Gastroesophageal sphincter (tissue), 4 donors: ENCODE results near the gene PTGDS. TPM values are rescaled to one million over a fixed set of nuclear protein-coding genes. Genes with fewer than 3 reads are reported as not detected.

Experiments used
- ATAC-seq: fragments of 150-250 bp; one replicate; pipeline ENCODE4 v1.9.1; 2016; ENCODE audit warnings: mild to moderate bottlenecking, moderate library complexity
- H3K27ac ChIP-seq, 4 donors: fragments of 200-600 bp; sonication (generic) in 3 of 4; 1 replicate in 3 of 4; 2 replicates in 1 of 4; pipeline ENCODE4 v1.5.1; 2016 to 2019
- H3K27me3 ChIP-seq: fragments of 200-600 bp; sonication (generic); one replicate; pipeline ENCODE4 v1.5.1; 2019
- H3K36me3 ChIP-seq, 2 donors: fragments of 200-600 bp; sonication (generic); one replicate each; pipeline ENCODE4 v1.5.1; 2019; ENCODE audit warnings: control low read depth in 1 of 2
- H3K4me1 ChIP-seq, 3 donors: fragments of 200-600 bp; sonication (generic); 1 replicate in 2 of 3; 2 replicates in 1 of 3; pipeline ENCODE4 v1.5.1; 2016 to 2019; ENCODE audit warnings: control low read depth in 2 of 3
- H3K4me3 ChIP-seq, 2 donors: fragments of 200-600 bp; sonication (generic); one replicate each; pipeline ENCODE4 v1.5.1; 2019; ENCODE audit warnings: mild to moderate bottlenecking in 1 of 2, moderate library complexity in 1 of 2
- H3K9me3 ChIP-seq, 3 donors: fragments of 200-600 bp; sonication (generic); one replicate each; pipeline ENCODE4 v1.5.1; 2017 to 2019; ENCODE audit warnings: control low read depth in 2 of 3
- EP300 ChIP-seq: sonication (generic); formaldehyde crosslinking; IDR thresholded peaks from one replicate; pipeline ENCODE4 v1.6.1; 2017; ENCODE audit warnings: antibody characterized with exemption, mild to moderate bottlenecking
- POLR2A ChIP-seq, 2 donors: fragments of 450-650 bp; IDR thresholded peaks; one replicate each; pipeline ENCODE4 v1.6.1; 2017; ENCODE audit warnings: antibody characterized with exemption in 2 of 2, mild to moderate bottlenecking in 2 of 2, moderate library complexity in 1 of 2
- POLR2AphosphoS5 ChIP-seq: sonication (generic); formaldehyde crosslinking; IDR thresholded peaks from one replicate; pipeline ENCODE4 v1.6.1; 2017; ENCODE audit warnings: antibody characterized with exemption
- WGBS, 2 donors: methylation state at CpG; one replicate each; pipeline ENCODE4 v1.1.5; 2018; ENCODE audit warnings: low coverage in 1 of 2; 5-methylcytosine and 5-hydroxymethylcytosine counted together
- total RNA-seq, 4 donors: library from RNA; depleted of rRNA; stranded (reverse); fragments of >200 nt; gene quantifications; one replicate each; pipeline ENCODE4 v1.1.0, GENCODE V29; 2016
- TF ChIP-seq, protein P1 (sequence below), 4 experiments: fragments of 200-600 bp in 2 of 4; fragments of 450-650 bp in 2 of 4; sonication (generic) in 1 of 4; IDR thresholded peaks; one replicate each; pipeline ENCODE4 v1.5.1; 2017 to 2019; ENCODE audit warnings: antibody characterized with exemption in 4 of 4, mild to moderate bottlenecking in 2 of 4, moderate library complexity in 2 of 4

The PTGDS gene
- total RNA-seq, 4 donors from 2014 or later, result 7.4 to 132 (median 29.7) TPM

DNA sequence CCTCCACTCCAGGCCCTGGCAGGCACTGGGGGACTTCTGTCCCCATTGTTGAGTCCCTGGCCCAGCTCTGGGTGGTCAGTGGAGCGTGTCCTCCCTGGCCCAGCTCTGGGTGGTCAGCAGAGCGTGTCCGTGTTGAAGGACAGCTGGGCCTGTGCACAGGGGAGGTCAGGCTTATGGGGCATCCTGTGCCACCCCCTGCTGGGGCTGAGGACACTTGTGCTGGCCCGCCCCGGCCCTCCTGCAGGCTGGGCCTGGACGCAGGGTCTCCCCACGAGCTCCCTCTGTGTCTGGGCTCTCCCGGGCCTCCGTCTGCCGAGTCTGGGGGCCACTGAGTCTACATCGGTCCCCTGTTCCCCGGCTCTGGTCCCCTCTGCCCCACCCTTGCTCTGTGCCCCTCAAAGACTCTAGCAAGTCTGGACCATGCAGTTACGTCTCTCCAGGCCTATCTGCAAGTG is 30.5 kb downstream of the PTGDS start:
- TF ChIP-seq, protein P1, sequence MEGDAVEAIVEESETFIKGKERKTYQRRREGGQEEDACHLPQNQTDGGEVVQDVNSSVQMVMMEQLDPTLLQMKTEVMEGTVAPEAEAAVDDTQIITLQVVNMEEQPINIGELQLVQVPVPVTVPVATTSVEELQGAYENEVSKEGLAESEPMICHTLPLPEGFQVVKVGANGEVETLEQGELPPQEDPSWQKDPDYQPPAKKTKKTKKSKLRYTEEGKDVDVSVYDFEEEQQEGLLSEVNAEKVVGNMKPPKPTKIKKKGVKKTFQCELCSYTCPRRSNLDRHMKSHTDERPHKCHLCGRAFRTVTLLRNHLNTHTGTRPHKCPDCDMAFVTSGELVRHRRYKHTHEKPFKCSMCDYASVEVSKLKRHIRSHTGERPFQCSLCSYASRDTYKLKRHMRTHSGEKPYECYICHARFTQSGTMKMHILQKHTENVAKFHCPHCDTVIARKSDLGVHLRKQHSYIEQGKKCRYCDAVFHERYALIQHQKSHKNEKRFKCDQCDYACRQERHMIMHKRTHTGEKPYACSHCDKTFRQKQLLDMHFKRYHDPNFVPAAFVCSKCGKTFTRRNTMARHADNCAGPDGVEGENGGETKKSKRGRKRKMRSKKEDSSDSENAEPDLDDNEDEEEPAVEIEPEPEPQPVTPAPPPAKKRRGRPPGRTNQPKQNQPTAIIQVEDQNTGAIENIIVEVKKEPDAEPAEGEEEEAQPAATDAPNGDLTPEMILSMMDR (IDR thresholded peaks at IDR 0.05), result no peak
- TF ChIP-seq POLR2A (IDR thresholded peaks at IDR 0.05) (no peak), EP300 (no peak), POLR2AphosphoS5 (no peak)
- H3K9me3 ChIP-seq, result no peaks in the 10 kb centered on the region
- no peaks in the 10 kb centered on the region for H3K27me3 ChIP-seq
- H3K36me3 ChIP-seq, result peaks cover 0 to 55% of the 10 kb centered on the region in 2 donors
- no peak for ATAC-seq
- no peak overlapping the region for H3K4me3 ChIP-seq
- H3K4me1 ChIP-seq, result peaks cover 0 to 19% (median 5%) of the 10 kb centered on the region in 3 donors
- WGBS, 2 donors, result 82 to 100% methylated on average over 1 to 3 of the region's 13 CpGs
- H3K27ac ChIP-seq, result no peak overlapping the region

DNA sequence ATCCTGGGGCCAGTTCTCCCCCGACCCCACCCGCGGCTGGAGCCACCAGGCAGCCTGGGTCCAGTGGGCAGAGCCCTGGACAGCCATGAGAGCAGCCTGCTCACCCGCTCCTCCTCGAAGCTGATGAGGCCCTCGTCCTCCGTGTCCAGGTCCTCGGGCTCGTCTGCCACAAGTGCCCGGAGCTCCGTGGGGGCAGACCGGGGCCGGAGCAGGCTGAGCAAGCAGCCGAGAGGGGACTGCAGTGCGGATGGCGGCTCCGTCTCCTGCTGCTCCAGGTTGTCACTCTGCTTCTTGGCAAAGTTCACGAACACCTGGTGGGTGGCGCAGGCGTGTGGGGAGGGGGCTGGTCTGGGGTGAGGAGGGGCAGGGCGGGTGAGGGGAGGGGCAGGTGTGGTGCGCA is 31.0 kb downstream of the PTGDS start:
- TF ChIP-seq POLR2AphosphoS5, result no peak
- TF ChIP-seq, protein P1 (IDR thresholded peaks at IDR 0.05), result no peak
- no peak for TF ChIP-seq POLR2A (IDR thresholded peaks at IDR 0.05)
- TF ChIP-seq EP300, result no peak
- Histone ChIP-seq H3K27me3 (no peaks in the 10 kb centered on the region), H3K9me3 (no peaks in the 10 kb centered on the region), H3K4me3 (no peak overlapping the region), H3K4me1 (peaks cover 0 to 19% (median 5%) of the 10 kb centered on the region in 3 donors), H3K27ac (no peak overlapping the region), H3K36me3 (peaks cover 0 to 60% of the 10 kb centered on the region in 2 donors)
- no peak for ATAC-seq
- 80% methylated on average over 1 of the region's 22 CpGs; no CpG with 5 or more reads in 1 of the 2 donors for WGBS, 2 donors

DNA sequence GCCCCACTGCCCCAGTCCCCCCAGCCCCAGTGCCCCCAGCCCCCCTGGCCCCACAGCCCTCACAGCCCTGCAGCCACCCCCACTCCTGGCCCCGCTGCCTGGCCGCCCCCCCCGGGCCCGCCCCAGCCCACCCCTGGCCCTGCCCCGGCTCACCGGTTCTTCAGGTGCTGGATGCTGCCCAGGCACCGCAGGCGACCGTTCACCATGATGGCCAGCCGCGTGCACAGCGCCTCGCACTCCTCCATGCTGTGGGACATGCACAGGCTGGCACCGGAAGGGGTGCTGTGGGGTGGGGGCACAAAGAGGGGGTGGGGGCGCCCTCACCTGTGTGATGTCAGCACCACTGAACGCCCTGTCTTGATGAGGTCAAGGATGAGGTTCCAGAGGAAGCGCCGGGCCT is 31.9 kb downstream of the PTGDS start:
- 90% methylated on average over 2 of the region's 18 CpGs; no CpG with 5 or more reads in 1 of the 2 donors for WGBS, 2 donors
- Histone ChIP-seq H3K27ac (no peak overlapping the region), H3K27me3 (no peaks in the 10 kb centered on the region), H3K4me3 (no peak overlapping the region), H3K36me3 (peaks cover 0 to 69% of the 10 kb centered on the region in 2 donors), H3K9me3 (no peaks in the 10 kb centered on the region), H3K4me1 (peaks cover 0 to 19% (median 5%) of the 10 kb centered on the region in 3 donors)
- TF ChIP-seq, protein P1 (IDR thresholded peaks at IDR 0.05), result no peak
- TF ChIP-seq POLR2A (IDR thresholded peaks at IDR 0.05) (no peak), EP300 (no peak), POLR2AphosphoS5 (no peak)
- ATAC-seq, result no peak

DNA sequence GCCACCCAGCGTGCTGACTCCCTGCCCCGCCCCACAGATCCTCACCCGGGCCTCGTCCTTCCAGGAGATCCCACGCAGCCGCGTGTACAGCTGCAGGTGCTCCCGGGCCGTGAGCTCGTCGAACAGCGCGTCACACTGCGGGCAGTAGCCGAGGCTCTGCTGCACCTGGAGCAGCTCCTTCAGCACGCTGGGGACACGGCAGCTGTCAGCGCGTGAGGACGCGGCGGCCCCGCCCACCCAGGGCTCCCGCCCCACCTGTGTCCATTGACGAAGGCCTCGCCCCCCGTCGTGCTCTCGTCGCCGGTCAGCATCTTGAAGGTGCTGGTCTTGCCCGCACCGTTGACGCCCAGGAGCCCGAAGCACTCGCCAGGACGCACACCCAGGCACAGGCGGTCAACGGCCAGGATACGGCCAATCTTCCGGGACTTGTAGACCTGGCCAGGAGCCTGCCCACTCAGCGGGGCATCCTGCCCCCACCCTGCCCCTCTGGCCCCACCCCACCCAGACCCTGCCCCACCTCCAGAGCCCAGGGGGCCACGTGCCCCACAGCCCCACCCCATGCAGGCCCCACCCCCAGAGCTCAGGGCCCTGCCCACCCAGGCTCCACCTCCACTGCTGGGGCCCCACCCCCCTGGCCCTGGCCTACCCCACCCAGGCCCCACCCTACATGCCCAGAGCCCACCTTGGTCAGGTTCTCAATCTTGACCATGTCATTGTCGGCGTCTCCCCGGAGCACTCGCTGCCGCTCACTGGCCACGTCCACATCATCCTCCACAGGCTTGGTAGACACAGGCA is 32.8 kb downstream of the PTGDS start:
- no peak overlapping the region for H3K27ac ChIP-seq
- no peak for ATAC-seq
- H3K9me3 ChIP-seq, result no peaks in the 10 kb centered on the region
- no peak overlapping the region for H3K4me3 ChIP-seq
- TF ChIP-seq POLR2AphosphoS5 (no peak), POLR2A (IDR thresholded peaks at IDR 0.05) (no peak), EP300 (no peak)
- TF ChIP-seq, protein P1 (IDR thresholded peaks at IDR 0.05), result no peak
- 96% methylated on average over 5 of the region's 49 CpGs; no CpG with 5 or more reads in 1 of the 2 donors for WGBS, 2 donors
- peaks cover 0 to 78% of the 10 kb centered on the region in 2 donors for H3K36me3 ChIP-seq
- H3K27me3 ChIP-seq, result no peaks in the 10 kb centered on the region
- H3K4me1 ChIP-seq, result peaks cover 0 to 19% (median 5%) of the 10 kb centered on the region in 3 donors
